Measurements from ENCODE around the gene RPL9.

- TF ChIP-seq POLR2A (IDR thresholded peaks at IDR 0.05; ENCODE audit: low read depth, low read length) (no peak), POLR2AphosphoS5 (IDR thresholded peaks at IDR 0.05; ENCODE audit: low read depth, low read length) (no peak)
Observed at GRCh38 chr4:39467464-39467863, 8.7 kb upstream of the RPL9 start.

All from GM12892 (cell line).